Astrocyte (in vitro differentiated cells and primary cell): Measurements from ENCODE around the gene NDST4. TPM values are rescaled to one million over a fixed set of nuclear protein-coding genes. Genes with fewer than 3 reads are reported as not detected.

Experiments
- DNase-seq: peaks from one replicate; pipeline ENCODE4 v3.0.0-alpha.2; 2010; ENCODE audit warnings: low read depth
- FAIRE-seq: peaks from 2 replicates; lab custom pipeline; 2011; peaks lifted over from hg19 to GRCh38; lab: Jason Lieb, UNC
- H2AFZ ChIP-seq: 2 replicates; pipeline ENCODE4 v1.6.0; 2012; ENCODE audit warnings: low read depth, low read length, inconsistent platforms
- H3K27ac ChIP-seq: 2 replicates; pipeline ENCODE4 v1.5.1; 2011; ENCODE audit warnings: low read depth, low read length, inconsistent platforms
- H3K27me3 ChIP-seq: 2 replicates; pipeline ENCODE4 v1.6.0; 2011; ENCODE audit warnings: low read length, inconsistent platforms; ENCODE audit not compliant: insufficient read depth
- H3K36me3 ChIP-seq: 2 replicates; pipeline ENCODE4 v1.5.1; 2011; ENCODE audit warnings: low read length, inconsistent platforms; ENCODE audit not compliant: insufficient read depth
- H3K4me1 ChIP-seq: 2 replicates; pipeline ENCODE4 v1.5.1; 2011; ENCODE audit warnings: low read length, inconsistent platforms; ENCODE audit not compliant: insufficient read depth
- H3K4me2 ChIP-seq: 2 replicates; pipeline ENCODE4 v1.6.0; 2012; ENCODE audit warnings: low read length, inconsistent platforms
- H3K4me3 ChIP-seq: 2 replicates; pipeline ENCODE4 v1.5.1; 2011; ENCODE audit warnings: low read depth, mild to moderate bottlenecking, low read length, inconsistent platforms; ENCODE audit not compliant: insufficient read depth
- H3K79me2 ChIP-seq: 2 replicates; pipeline ENCODE4 v1.6.0; 2012; ENCODE audit warnings: mild to moderate bottlenecking, low read length, inconsistent platforms; ENCODE audit not compliant: insufficient read depth
- H3K9ac ChIP-seq: 2 replicates; pipeline ENCODE4 v1.6.0; 2012; ENCODE audit warnings: mild to moderate bottlenecking, low read length, inconsistent platforms
- H3K9me3 ChIP-seq: 2 replicates; pipeline ENCODE4 v1.5.1; 2012; ENCODE audit warnings: low read depth, mild to moderate bottlenecking, low read length, inconsistent platforms; ENCODE audit not compliant: insufficient read depth
- H4K20me1 ChIP-seq: 2 replicates; pipeline ENCODE4 v1.6.0; 2012; ENCODE audit warnings: low read length, inconsistent platforms; ENCODE audit not compliant: insufficient read depth
- H3K27ac Mint-ChIP-seq: one replicate; pipeline ENCODE4 v1.8.0; 2021; ENCODE audit warnings: mild to moderate bottlenecking, mixed read lengths; ENCODE audit not compliant: unreplicated experiment
- H3K27me3 Mint-ChIP-seq: one replicate; pipeline ENCODE4 v1.8.0; 2021; ENCODE audit warnings: low read depth, mixed read lengths; ENCODE audit not compliant: unreplicated experiment
- H3K36me3 Mint-ChIP-seq: one replicate; pipeline ENCODE4 v1.8.0; 2021; ENCODE audit warnings: low read depth, mixed read lengths; ENCODE audit not compliant: unreplicated experiment
- H3K4me1 Mint-ChIP-seq: one replicate; pipeline ENCODE4 v1.8.0; 2021; ENCODE audit warnings: low read depth, mixed read lengths; ENCODE audit not compliant: unreplicated experiment
- H3K4me3 Mint-ChIP-seq: one replicate; pipeline ENCODE4 v1.8.0; 2021; ENCODE audit warnings: mild to moderate bottlenecking, moderate library complexity, mixed read lengths; ENCODE audit not compliant: unreplicated experiment
- H3K9me3 Mint-ChIP-seq: one replicate; pipeline ENCODE4 v1.8.0; 2021; ENCODE audit warnings: mild to moderate bottlenecking, mixed read lengths; ENCODE audit not compliant: unreplicated experiment
- EZH2 ChIP-seq: IDR thresholded peaks from 2 replicates; pipeline ENCODE4 v1.6.1; 2012; ENCODE audit warnings: mild to moderate bottlenecking, low read length, inconsistent platforms; ENCODE audit not compliant: insufficient read depth
- total RNA-seq: library from RNA; stranded (reverse); gene quantifications from 2 replicates; pipeline ENCODE4 v1.2.1, GENCODE V29; 2021
- TF ChIP-seq, protein P1 (sequence below): IDR thresholded peaks from 2 replicates; pipeline ENCODE4 v1.5.1; 2011; ENCODE audit warnings: low read depth, mild to moderate bottlenecking, inconsistent platforms, low read length, moderate library complexity; ENCODE audit not compliant: insufficient read depth

NDST4 gene
- total RNA-seq, 1 donor from 2014 or later: not detected

DNA sequence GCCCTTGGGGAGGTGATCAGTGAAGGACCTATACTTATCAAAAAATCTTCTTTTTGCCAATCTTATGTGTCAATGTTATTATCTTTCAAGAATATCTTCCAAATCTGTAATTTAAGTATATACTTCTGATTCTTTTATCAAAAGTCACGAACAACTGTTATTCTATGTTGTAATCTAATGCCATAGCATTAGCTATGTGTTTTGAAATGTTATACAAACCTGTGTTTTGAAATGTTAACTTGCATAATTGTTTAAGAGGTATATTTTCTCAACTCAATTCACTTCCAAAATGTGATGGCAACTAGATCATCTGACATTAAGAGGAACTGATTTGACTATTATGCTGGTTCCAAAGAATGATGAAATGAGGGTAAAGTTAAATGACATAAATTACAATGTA lies 113.5 kb downstream of the NDST4 start:
- Mint-ChIP-seq H3K36me3 (no peaks in the 10 kb centered on the region), H3K27ac (no peak overlapping the region), H3K4me3 (no peak overlapping the region), H3K9me3 (no peaks in the 10 kb centered on the region), H3K4me1 (peaks cover 15% of the 10 kb centered on the region), H3K27me3 (no peaks in the 10 kb centered on the region)
- no peaks in the 10 kb centered on the region for H3K79me2 ChIP-seq
- H3K4me3 ChIP-seq: no peak overlapping the region
- H3K36me3 ChIP-seq: no peaks in the 10 kb centered on the region
- H2AFZ ChIP-seq: no peak overlapping the region
- no peak overlapping the region for H3K9ac ChIP-seq
- no peaks in the 10 kb centered on the region for H4K20me1 ChIP-seq
- no peak overlapping the region for H3K27ac ChIP-seq
- FAIRE-seq (no peak), DNase-seq (no peak)
- H3K27me3 ChIP-seq: no peaks in the 10 kb centered on the region
- no peak overlapping the region for H3K4me2 ChIP-seq
- peaks cover 12% of the 10 kb centered on the region for H3K4me1 ChIP-seq
- TF ChIP-seq EZH2: no peak
- TF ChIP-seq, protein P1, sequence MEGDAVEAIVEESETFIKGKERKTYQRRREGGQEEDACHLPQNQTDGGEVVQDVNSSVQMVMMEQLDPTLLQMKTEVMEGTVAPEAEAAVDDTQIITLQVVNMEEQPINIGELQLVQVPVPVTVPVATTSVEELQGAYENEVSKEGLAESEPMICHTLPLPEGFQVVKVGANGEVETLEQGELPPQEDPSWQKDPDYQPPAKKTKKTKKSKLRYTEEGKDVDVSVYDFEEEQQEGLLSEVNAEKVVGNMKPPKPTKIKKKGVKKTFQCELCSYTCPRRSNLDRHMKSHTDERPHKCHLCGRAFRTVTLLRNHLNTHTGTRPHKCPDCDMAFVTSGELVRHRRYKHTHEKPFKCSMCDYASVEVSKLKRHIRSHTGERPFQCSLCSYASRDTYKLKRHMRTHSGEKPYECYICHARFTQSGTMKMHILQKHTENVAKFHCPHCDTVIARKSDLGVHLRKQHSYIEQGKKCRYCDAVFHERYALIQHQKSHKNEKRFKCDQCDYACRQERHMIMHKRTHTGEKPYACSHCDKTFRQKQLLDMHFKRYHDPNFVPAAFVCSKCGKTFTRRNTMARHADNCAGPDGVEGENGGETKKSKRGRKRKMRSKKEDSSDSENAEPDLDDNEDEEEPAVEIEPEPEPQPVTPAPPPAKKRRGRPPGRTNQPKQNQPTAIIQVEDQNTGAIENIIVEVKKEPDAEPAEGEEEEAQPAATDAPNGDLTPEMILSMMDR: no peak
- H3K9me3 ChIP-seq: no peaks in the 10 kb centered on the region

DNA sequence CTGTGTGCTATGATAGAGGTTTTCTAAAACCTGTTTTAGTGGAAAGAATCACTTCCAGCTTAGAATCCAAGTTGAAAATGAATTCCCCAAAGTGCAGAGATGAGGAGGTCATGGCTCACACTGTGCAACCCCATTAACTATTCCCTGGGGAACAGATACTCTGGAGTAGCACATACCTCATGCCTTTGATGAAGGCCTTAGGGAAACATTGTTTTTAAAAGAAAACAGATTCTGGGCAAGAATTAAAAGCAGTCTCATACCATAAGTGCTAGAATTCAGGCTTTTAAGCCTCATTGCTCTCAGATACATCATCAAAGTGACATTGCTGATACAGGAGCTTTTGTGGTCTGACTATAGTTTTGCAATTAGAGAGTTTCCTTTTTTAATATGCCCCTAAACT lies 115.1 kb downstream of the NDST4 start:
- Mint-ChIP-seq H3K4me3 (no peak overlapping the region), H3K27ac (no peak overlapping the region), H3K9me3 (no peaks in the 10 kb centered on the region), H3K27me3 (no peaks in the 10 kb centered on the region), H3K4me1 (peaks cover 15% of the 10 kb centered on the region), H3K36me3 (no peaks in the 10 kb centered on the region)
- no peaks in the 10 kb centered on the region for H4K20me1 ChIP-seq
- TF ChIP-seq, protein P1: no peak
- no peak for TF ChIP-seq EZH2
- H2AFZ ChIP-seq: no peak overlapping the region
- no peak overlapping the region for H3K27ac ChIP-seq
- H3K79me2 ChIP-seq: no peaks in the 10 kb centered on the region
- peak overlapping the region; percentile 4 for H3K4me2 ChIP-seq
- H3K4me1 ChIP-seq: peaks cover 12% of the 10 kb centered on the region
- no peak overlapping the region for H3K4me3 ChIP-seq
- H3K9me3 ChIP-seq: no peaks in the 10 kb centered on the region
- no peaks in the 10 kb centered on the region for H3K27me3 ChIP-seq
- no peaks in the 10 kb centered on the region for H3K36me3 ChIP-seq
- no peak overlapping the region for H3K9ac ChIP-seq
- FAIRE-seq (no peak), DNase-seq (peak; percentile 42)

DNA sequence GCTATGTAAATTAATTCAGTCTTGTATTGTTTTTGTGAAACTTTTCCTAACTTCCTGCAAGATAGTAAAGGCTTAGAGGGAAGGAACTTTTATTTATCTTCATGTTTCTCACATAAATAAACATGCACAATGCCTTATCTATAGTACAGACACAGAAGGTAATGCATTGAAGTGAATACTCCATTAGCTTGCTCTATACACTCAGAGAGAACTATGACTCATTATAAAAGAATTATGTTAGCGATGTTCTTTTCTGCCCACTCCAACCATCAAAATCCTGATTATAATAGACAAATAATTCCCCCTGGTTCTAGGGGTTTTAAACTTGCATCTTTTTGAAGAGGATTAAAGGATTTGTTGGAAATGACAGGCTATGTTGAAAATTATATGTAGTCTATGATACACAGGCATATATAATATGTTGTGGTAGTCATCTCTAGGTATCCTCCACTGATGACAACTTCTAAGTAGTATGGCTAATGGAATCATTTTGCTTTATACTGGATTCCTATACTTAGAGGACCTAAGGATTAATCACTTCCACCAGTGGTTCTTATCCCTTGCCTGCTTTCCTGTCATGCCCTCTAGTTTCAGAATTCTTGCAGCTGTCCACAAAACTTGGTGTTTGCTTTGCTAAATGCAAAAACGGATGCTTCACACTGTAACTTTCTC lies 115.7 kb downstream of the NDST4 start:
- H3K27me3 Mint-ChIP-seq: no peaks in the 10 kb centered on the region
- no peak overlapping the region for H3K27ac Mint-ChIP-seq
- Histone ChIP-seq H3K4me2 (peak overlapping the region; percentile 4), H3K9ac (no peak overlapping the region), H3K4me1 (peaks cover 12% of the 10 kb centered on the region), H3K27me3 (no peaks in the 10 kb centered on the region), H3K36me3 (no peaks in the 10 kb centered on the region), H3K9me3 (no peaks in the 10 kb centered on the region), H3K27ac (no peak overlapping the region), H3K4me3 (no peak overlapping the region), H4K20me1 (no peaks in the 10 kb centered on the region), H3K79me2 (no peaks in the 10 kb centered on the region), H2AFZ (no peak overlapping the region)
- TF ChIP-seq, protein P1: no peak
- TF ChIP-seq EZH2: no peak
- H3K36me3 Mint-ChIP-seq: no peaks in the 10 kb centered on the region
- H3K9me3 Mint-ChIP-seq: no peaks in the 10 kb centered on the region
- FAIRE-seq (no peak), DNase-seq (peak; percentile 4)
- H3K4me1 Mint-ChIP-seq: peaks cover 15% of the 10 kb centered on the region
- H3K4me3 Mint-ChIP-seq: no peak overlapping the region
